Measurements from ENCODE around the gene ARHGAP23.
"Not testable (repeated sequence)": the region's sequence is repeated elsewhere in the genome, so short reads cannot be mapped to it uniquely, and the experiment has no call there.

Gene ARHGAP23

DNA sequence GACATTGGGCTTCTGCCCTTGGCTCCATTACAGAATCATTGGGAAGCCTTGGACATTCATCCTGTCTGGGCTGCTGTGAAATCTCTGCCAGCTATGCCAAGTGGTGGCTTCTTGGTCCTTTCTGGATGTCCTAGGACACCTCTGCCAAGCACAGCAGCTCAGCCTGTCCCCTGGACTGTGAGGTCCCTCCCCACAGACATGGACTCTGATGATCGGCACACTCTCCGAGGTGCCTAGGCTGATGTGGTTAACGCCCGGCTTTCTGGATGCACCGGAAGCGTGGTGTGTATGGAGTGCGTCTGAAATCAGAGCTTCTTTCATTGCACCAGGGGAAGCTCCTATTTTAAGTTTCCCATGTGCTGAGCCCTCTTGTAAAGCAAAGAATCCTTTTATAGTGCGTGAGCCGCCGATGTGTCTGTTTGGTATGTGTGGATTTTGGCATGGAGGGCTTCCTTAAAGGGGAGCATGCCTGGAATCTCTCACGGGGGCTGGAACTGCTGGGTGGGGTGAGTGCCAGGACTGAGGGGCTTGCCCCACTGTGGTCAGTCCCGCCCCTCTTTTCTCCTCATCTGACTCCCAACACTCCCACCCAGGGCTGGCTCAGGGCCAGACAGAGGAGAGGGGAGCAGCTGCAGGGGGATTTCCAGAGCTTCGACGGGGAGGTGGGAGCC is 7.0 kb upstream of the ARHGAP23 start:
- no peak for DNase-seq

DNA sequence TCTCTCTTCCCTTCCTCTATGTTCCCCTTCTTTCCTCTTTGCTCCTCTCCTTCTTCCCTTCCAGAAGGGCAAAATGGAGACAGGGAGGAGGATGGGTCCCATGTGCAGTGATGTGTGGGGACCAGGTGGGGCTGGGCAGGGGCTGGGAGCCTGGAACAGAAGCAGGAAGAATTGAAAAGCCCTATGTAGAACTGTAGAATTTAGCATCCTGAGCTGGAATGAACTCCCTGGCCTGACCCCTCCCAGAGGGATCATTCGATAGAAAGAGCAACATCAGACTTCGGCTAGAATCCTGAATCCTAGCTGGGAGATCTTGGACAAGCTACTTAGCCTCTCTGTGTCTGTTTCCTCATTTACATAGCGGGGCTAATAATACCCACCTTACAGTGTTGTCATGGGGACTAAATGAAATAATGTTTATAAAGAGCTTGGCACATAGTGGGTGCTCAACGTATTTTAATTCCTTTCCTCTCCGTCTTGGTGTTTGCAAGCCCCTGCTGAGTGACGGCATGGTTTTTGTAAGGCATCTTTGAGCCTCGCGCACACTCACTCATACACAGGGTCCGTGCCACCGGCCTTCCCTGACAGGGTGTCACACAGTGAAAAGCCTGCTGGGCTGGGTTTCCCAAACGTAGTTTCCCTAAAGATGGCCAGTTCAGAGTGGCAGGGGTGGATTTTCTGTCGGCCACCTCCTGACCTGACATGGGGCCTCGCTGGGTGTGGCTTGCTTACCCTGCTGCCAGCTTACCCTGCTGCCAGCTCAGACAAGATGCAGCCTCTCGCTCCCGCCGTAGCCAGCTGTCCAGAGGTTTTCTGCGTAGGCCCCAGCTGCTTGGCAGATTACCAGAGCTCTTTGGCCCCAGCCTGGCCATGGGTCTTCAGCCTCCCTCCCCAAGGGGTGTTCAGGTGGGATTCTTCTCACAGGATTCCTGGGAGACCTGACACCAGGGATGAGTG is 6.1 kb upstream of the ARHGAP23 start:
- no peak for DNase-seq

DNA sequence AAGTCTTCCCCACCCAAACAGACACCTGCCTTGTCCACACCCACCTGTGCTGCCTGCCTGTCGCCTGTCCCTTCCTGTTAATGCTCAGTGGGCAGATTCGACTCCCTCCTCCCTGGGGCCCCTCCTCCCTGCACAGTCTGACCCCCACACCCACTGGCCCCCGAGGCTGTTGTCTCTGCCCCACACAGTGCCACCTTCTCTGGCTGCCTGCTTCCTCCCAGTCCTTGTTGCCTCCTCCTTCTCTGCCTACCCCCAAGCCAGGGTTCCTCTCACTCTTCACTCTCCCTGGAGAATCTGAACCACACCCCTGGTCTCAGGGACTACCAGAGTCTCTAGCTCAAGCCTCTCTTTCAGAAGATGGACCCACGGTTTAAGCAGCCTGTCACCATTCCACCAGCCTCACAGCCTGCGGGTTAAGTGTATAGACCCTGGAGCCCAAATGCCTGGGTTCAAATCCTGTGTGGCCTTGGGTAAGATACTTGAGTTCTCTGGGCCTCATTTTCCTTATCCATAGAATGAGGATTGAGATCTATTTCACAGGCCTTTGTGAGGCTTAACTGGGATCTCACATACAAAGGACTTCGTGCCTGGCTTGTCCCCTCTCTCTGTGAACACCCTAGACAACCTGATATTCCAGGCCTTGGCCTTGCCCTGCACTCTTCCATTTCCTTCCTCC is 3.8 kb upstream of the ARHGAP23 start:
- no peak for DNase-seq

DNA sequence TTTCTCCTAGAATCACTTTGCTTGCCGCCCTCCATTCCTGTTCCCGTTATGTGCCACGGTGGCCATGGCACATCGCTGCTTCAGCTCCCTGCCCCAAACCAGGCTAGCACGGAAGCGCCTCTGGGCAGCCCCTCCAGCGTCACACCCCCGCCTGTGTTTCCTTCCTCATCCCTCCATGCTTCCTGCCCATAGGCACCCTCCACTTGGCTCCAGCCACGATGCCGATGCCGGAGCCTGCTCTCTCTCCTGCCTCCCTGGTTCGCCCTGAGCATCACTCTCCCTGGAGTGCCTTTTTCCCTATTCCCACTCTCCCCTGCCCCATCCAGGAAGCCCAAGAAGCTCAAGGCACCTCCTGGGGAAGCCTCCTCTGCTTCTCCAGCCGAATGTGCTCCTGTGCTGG is 3.2 kb upstream of the ARHGAP23 start:
- DNase-seq: no peak

DNA sequence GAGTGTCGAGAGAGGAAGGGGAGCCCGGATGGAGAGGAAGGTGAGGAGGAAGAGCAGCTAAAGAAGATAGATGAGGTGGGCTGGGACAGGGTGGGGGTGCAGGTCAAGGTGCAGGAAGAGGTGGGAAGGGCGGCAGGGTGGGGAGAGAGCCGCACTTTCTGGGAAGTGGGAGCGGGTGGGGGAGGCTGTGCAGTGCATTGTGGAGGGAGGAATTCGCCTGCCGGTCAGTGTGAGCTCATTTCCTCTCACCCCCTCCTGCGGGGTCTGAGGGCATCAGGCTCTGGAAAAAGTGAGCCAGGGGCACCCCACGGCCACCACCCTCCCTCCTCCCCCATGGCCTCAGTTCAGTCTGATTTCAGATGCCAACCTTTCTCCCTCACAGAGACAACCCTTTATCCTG is 2.5 kb upstream of the ARHGAP23 start:
- DNase-seq: no peak

DNA sequence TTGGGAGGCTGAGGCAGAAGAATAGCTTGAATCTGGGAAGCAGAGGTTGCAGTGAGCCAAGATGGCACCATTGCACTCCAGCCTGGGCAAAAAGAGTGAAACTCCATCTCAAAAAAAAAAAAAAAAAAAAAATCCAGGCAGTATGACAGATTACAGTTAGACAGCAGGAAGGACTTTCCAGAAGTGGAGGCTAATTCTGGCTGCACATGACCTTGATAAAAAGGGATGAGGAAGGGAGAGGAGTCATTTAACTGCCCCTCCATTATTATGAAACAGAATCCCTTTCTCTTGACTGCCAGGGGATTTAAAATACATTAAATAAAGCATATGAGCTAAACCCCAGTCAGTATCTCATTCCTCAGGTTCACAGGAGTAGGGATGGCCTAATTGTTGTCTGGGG is 1.8 kb upstream of the ARHGAP23 start:
- DNase-seq: no peak

DNA sequence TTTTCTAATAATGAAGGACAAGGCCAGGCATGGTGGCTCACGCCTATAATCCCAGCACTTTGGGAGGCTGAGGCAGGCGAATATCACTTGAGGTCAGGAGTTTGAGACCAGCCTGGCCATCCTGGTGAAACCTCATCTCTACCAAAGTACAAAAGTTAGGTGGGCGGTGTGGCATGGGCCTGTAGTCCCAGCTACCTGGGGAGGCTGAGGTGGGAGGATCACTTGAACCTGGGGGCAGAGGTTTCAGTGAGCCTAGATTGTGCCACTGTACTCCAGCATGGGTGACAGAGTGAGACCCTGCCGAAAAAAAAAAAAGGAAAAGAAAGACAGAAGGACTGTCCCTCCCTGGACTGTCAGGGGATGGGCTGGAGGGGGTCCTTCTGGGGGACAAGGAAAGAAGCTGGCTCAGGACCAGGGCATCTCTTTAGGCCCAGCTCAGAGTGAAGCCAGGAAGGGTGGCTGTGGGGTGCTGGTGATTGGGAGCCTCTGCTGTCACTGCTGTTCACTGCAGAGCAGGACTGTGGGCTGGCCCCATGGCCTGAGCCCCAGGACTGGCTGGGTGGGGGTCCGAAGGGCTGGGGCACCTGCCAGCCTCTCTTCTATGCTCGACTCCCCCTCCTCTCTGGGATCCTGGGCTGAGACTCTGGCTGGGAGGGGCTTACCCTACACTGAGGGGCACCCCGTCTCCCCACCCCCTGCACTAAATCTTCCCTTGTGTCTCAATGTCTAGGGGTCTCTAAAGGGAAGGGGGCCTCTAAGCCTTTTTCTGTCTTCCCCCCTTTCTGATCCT is 909 bp upstream of the ARHGAP23 start:
- no peak for DNase-seq

DNA sequence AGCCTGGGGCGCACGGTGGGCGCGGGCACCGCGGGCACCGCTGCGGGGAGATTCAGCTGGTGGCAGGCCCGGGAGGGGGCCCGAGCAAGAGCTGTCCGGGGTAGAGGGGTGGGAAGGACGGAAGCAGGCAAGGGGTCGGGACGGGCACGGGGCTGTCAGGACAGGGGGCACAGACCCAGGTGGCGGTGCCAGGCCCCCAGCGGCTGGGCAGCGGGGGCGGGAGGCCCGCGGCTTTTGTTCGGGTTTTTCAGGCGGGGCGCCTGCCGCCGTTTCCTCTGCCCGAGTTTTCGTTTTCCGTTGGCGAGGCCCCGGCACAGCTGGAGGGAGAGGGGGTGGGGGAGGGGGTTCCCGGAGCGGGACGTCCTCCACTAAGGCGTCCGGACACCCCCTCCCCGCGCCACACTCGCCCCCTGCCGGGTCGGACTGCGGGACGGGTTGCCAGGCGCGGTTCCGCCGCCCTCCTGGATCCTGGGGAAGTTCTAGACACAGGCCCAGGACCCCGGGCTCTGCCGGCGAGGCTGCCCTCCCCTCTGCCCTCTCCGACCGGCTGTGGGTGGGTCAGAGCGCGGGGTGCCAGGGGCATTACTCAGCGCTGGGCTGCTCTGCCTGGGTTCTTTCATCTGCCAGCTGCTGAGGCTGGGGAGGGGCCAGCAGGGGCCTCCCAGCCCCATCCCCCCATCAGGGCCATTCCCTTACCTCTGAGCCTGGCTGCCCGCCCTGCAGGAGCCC is 543 bp downstream of the ARHGAP23 start:
- DNase-seq: no peak

DNA sequence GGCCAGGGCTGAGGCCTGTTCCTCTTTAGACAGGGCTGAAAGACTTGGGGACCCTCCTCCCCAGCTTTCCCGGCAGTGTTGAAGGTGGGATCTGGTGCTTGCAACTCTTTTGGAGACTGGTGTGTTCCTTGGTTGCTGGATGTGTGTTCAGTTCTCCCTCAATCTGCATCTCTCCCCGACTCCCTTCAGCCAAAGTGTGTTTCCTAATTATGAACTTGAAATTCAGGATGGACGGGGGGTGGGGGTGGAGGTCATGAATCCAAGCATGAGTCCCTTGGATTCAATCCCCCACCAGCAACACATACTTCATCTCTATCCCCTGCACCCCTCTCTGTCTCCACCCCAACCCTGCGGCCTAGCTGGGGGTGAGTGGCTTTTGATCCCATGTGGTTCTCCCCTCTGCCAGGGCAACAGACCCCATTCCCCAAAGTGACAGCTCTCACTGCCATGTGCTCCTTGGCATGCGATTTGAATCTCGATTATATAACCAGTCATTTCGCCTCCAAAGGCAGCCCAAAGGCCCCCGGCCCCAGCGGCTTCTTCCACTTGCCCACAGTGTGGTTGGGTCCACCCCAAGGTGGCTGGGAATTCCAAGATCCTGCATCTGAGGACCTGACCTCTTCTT is 1.3 kb downstream of the ARHGAP23 start:
- no peak for DNase-seq

DNA sequence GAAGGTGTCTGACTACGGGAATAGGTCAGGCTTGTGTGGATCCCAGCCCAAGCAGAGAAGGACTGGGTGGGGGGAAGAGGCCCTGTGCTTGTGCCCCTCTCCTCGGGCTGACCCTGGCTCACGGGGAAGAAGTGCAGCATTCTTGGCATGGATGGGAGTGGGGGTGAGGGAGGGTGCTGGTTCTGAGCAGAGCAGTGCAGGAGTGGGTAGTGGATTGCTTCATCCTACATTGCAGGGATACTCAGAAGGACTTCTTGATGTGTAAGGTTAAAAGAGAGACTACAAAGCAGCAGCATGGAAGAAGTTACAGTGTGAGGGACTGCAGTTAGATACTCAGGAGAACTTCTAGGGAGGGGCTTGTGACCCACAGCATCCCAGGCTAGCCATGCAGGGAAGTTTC is 2.1 kb downstream of the ARHGAP23 start:
- DNase-seq: no peak

DNA sequence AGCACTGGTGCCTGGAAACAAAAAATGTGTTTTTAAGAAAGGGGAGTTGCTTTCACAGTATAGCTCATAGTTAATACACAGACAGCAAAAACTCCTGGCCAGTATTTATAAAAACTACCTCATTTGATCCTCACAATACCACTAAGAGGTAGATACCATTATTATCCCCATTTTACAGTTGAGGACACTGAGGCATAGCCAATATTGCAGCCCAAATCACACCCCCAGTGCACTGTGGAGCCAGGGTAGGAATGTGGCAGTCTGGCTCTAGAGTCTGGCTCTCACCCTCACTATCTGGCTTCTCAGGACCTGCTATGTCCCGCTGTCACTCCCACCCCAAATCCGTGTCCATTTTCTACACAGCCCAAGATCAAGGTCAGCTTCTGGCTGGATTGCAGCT is 2.6 kb downstream of the ARHGAP23 start:
- DNase-seq: no peak

DNA sequence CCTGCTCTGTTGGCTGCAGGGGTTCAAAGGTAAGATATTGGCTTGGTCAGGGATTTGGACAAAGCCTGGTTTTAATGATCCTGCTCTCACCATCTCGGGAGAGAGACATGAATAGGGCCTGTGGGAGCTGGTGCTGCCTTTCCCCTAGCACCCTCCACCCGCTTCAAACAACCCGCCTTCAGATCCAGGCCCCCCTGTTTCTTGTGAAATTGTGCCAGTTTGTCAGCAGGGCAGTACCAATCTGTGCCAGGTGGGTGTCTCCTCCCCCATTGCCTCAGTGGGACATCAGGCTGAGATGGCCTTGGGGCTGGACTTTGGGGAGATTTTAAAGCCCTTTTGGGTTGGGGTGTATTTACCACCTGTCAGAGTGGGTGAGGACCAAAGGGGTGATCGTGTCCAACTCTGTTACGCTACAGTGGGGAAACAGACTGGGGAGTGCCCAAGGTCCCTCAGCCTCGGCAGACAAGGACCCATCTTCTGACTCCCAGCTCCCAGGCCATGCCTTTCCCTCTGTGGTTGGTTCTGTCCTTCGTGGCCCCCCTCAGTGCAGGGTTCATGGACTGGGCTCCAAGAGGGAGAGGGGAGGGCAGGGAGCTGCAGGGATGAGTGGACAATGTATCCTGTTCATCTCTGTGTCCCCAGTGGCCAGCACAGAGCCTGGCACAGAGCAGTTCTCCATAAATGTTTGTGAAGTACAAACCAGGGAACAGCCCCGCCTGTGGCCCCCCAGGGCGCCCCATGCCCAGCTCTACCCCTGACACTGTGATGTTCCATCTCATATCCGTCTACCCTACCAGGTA is 3.3 kb downstream of the ARHGAP23 start:
- DNase-seq: no peak

DNA sequence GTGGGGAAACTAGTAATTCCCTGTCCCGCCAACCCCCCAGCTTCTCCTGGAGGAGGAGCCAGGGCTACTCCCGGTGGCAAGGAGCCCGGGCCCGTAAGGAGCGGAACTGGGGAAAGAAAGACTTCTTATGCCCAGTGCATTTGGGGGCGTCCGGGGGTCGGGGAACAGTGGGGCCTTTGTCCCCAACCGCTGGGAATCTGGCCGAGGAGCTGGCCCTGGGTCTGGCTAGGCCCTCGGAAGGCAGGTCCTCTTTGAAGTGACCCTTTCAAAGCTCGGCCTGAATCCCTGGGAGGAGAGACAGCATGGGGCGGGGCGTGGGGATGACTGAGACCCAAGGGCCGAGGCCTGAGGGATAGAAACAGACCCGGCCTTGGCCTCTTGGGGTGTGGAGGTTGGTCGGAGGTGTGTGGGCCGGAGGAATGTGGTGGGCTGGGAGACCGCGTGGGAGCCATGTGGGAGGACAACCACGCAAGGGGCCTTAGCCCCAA is 6.0 kb downstream of the ARHGAP23 start:
- no peak for DNase-seq

DNA sequence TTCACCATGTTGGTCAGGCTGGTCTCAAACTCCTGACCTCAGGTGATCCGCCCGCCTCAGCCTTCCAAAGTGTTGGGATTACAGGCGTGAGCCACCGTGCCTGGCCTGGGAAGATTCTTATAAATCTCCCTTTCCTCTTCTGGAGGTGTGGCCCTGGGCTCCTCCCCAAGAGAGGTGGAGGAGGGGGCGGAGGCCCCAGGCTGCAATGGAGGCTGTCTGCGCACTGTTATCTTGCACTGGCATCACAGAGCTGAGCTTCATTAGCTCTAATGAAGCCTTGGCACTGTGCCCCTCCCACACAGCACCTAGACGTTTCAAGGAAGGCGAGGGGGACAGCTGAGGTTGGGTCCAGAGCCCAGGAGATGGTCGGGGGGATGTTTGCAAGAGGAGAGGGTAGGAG is 7.5 kb downstream of the ARHGAP23 start:
- DNase-seq: no peak

DNA sequence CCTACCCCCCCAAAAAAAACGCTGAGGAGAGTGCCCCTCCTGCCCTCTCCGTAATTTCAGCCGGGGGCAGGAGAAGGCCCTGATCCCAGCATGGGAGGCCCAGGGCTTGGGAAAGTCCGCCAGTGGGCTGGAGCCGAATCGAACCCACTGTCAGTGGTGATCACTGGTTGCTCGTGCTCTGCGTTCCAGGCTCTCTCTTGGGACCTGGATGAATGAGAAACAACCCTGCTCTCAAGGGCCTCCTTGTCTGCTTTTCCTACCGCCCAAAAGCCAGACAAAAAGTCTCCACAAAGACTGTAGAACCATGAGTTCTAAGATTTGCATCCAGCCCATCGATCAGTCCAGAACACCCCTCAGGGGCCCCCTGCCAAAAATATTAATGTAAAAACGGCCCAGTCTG is 8.1 kb downstream of the ARHGAP23 start:
- DNase-seq: no peak

DNA sequence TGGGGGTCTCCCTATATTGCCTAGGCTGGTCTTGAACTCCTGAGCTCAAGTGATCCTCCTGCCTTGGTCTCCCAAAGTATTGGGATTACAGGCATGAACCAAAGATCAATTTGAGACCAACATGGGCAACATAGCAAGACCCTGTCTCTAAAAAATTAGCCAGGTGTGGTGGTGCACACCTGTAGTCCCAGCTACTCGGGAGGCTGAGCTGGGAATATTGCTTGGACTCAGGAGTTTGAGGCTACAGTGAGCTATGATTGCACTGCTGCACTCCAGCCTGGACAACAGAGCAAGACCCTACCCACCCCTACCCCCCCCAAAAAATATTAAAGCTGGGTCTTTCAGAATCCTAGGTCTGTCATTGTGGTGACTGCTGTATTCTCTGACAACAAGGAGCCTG is 9.0 kb downstream of the ARHGAP23 start:
- DNase-seq: not testable (repeated sequence)

DNA sequence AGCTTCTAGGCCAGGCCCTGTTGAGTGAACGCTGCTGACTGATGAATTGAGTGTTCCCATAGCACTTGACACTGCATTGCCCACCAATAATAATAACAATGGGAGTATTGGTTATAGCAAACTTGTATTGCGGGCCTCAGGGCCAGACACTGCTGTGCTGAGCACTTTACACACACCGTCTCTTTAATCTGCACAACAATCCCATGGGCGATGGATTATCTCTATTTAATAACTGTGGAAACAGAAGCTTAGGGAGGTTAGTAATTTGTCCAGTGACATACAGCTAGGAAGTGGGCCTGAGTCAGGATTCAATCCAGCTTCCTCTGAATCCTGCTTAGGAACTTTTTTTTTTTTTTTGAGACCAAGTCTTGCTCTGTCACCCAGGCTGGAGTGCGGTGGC is 11.2 kb downstream of the ARHGAP23 start:
- DNase-seq: no peak

DNA sequence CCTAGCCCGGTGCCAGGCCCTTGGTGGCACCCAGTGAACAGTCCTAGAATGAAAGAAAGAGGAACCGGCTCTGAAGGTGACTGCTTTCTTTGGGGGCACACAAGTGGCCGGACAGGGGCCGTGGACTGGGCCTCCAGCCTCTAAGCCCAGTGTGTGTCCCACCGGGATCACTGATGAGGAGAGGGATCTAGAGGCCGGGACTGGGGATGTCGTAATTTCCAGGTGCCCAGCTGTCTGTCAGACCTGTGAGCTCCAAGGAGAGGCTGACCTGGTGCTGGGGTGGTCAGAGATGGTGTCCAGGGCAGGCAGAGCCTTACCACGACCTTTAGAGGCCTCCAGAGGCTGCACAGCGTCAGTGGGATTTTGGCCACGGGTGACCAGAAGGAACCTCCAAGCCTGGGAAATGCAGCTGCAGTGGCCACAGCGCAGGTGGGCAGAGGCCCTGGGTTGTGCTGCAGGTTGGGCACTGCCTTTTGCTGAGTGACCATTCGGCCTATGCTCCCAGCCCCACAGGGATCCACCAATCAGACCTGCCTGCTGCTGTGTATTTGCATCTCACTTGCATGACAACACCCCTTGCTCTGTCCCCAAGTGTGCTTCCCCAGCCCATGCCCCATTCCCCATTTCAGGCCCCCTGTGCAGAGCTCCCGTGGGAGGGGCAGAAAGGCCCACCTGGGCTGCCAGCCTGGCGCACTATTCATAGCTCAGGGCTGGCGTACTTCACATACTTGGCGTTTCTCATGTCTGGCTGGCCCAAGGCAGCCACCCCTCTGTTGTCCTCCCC is 12.5 kb downstream of the ARHGAP23 start:
- DNase-seq: no peak

DNA sequence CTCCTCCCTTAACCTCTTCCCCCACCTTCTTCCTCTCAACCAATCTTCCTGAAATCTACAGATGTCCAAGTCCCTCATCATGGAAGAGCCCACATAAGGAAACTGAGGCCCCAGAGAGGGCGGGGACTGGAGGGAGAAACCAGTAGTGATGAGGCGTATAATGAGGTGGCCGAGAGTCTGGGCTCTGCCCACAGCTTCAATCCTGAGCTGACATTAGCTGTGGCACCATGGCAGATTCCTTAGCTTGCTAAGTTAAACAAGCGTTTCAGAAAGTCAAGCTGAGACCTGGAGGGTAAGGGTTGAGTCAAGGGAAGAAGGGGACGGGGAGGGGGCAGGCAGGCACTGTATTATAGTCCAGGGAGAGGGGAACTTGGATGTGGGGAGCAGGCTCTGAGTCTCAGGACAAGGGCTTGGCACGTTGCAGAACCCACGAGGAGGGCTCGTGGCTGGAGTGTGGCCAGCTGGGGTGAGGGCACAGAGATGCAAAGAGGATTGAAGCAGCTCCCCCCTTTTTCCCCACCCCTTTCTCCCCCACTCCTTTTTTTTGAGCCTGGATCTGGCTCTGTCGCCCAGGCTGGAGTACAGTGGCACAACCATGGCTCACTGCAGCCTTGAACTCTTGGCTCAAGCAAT is 13.3 kb downstream of the ARHGAP23 start:
- DNase-seq: no peak

Data from CD4-positive, alpha-beta T cell treated with Interleukin-4 for 4 hours (primary cell).